Neutrophil (primary cell): ENCODE results near the gene GLT6D1.

Experiments used
- H3K27ac ChIP-seq: fragments of 200-600 bp; sonication (generic); 2 replicates; pipeline ENCODE4 v1.5.1; 2016; ENCODE audit warnings: mild to moderate bottlenecking, moderate library complexity
- H3K27me3 ChIP-seq: fragments of 200-600 bp; sonication (generic); 2 replicates; pipeline ENCODE4 v1.6.0; 2016; ENCODE audit warnings: mild to moderate bottlenecking
- H3K36me3 ChIP-seq: fragments of 200-600 bp; sonication (generic); 2 replicates; pipeline ENCODE4 v1.5.1; 2017
- H3K4me1 ChIP-seq, 2 experiments: fragments of 200-600 bp in 1 of 2; sonication (generic) in 1 of 2; 1 replicate in 1 of 2; 2 replicates in 1 of 2; pipeline versions ENCODE4 v1.5.1 to v1.6.1; 2013 to 2016; ENCODE audit warnings: low read depth in 1 of 2, low read length in 1 of 2, mild to moderate bottlenecking in 1 of 2, moderate library complexity in 1 of 2; ENCODE audit not compliant: control insufficient read depth in 1 of 2, insufficient read depth in 1 of 2
- H3K4me3 ChIP-seq, 2 experiments: fragments of 200-600 bp in 1 of 2; sonication (generic) in 1 of 2; 1 replicate in 1 of 2; 2 replicates in 1 of 2; pipeline ENCODE4 v1.5.1; 2013 to 2016; ENCODE audit warnings: low read depth in 1 of 2, low read length in 1 of 2, mild to moderate bottlenecking in 1 of 2, moderate library complexity in 1 of 2
- H3K9me3 ChIP-seq: fragments of 200-600 bp; sonication (generic); 2 replicates; pipeline ENCODE4 v1.5.1; 2016
- TF ChIP-seq, protein P1 (sequence below): fragments of 200-600 bp; sonication (generic); IDR thresholded peaks from 2 replicates; pipeline ENCODE4 v1.5.1; 2016; ENCODE audit warnings: antibody characterized with exemption

Gene GLT6D1

DNA sequence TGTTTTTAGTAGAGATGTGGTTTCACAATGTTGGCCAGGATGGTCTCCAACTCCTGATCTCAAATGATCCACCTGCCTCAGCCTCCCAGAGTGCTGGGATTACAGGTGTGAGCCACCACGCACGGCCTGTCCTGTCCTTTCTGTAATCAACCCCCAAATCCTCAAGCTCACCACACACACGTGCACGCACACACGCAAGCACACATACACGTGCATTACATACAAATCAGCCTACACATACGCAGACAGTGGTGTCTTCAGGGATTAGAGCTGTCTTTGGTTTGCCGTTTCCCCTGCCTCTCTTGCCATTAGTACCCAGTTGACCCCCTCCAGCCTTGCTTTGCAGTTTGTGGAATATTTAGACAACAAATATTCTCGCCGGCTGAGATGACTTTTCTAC, 6.5 kb downstream of the GLT6D1 start:
- H3K4me3 ChIP-seq: no peak overlapping the region
- H3K4me1 ChIP-seq: no peaks in the 10 kb centered on the region
- H3K36me3 ChIP-seq: no peaks in the 10 kb centered on the region
- TF ChIP-seq, protein P1, sequence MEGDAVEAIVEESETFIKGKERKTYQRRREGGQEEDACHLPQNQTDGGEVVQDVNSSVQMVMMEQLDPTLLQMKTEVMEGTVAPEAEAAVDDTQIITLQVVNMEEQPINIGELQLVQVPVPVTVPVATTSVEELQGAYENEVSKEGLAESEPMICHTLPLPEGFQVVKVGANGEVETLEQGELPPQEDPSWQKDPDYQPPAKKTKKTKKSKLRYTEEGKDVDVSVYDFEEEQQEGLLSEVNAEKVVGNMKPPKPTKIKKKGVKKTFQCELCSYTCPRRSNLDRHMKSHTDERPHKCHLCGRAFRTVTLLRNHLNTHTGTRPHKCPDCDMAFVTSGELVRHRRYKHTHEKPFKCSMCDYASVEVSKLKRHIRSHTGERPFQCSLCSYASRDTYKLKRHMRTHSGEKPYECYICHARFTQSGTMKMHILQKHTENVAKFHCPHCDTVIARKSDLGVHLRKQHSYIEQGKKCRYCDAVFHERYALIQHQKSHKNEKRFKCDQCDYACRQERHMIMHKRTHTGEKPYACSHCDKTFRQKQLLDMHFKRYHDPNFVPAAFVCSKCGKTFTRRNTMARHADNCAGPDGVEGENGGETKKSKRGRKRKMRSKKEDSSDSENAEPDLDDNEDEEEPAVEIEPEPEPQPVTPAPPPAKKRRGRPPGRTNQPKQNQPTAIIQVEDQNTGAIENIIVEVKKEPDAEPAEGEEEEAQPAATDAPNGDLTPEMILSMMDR: no peak
- peaks cover 7% of the 10 kb centered on the region for H3K27me3 ChIP-seq
- no peaks in the 10 kb centered on the region for H3K9me3 ChIP-seq
- H3K27ac ChIP-seq: no peak overlapping the region

DNA sequence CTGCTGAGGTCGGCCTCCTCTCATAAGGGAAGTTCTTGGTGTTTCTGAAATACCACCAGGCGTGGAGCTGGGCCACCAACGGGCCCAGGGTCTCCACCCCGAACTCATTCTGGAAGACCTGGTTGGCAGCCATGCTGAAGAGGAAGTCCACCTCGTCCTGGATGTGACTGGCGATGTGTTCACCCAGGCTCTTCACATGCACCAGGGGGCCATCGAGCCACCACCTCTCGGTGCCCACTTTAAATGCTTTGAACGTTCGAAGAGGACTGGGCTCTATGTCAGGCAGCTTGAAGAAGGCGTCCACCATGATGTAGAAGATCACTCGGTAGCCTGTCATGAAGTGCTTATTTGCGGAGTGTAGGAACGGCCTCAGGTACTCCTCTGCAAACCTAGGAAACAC, 15.1 kb downstream of the GLT6D1 start:
- no peaks in the 10 kb centered on the region for H3K4me1 ChIP-seq

DNA sequence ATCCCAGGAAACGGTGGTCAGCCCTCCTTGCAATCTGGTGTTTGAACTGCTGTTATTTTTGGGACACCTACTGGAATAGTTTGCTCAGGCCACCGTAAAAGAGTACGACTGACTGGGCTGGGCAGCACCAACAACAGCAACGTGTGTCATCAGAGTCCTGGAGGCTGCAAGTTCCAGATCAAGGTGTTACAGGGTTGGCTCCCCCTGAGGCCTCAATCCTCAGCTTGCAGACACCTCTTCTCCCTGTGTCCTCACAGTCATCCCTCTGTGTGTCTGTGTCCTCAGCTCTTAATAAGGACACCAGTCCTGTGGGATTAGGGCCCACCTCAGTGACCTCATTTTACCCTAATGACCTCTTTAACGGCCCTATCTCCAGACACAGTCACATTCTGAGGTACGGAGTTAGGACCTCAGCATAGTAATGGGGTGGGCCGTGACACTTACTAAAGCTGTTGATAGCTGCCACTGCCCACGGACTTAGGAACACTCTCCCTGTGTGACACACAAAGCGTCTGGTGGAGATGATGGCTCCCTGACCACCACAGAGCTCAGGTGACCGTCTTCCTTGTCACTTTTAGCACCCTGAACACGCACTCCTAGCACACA, 16.8 kb downstream of the GLT6D1 start:
- no peak overlapping the region for H3K4me3 ChIP-seq
- H3K4me1 ChIP-seq: no peaks in the 10 kb centered on the region
- TF ChIP-seq, protein P1: no peak
- no peaks in the 10 kb centered on the region for H3K36me3 ChIP-seq
- no peak overlapping the region for H3K27ac ChIP-seq
- H3K27me3 ChIP-seq: no peaks in the 10 kb centered on the region
- H3K9me3 ChIP-seq: no peaks in the 10 kb centered on the region

More for the DNA sequence above, 15.1 kb downstream of the GLT6D1 start:
- no peak overlapping the region for H3K27ac ChIP-seq
- TF ChIP-seq, protein P1: no peak
- no peaks in the 10 kb centered on the region for H3K27me3 ChIP-seq
- H3K4me3 ChIP-seq: no peak overlapping the region
- no peaks in the 10 kb centered on the region for H3K9me3 ChIP-seq
- H3K36me3 ChIP-seq: no peaks in the 10 kb centered on the region

DNA sequence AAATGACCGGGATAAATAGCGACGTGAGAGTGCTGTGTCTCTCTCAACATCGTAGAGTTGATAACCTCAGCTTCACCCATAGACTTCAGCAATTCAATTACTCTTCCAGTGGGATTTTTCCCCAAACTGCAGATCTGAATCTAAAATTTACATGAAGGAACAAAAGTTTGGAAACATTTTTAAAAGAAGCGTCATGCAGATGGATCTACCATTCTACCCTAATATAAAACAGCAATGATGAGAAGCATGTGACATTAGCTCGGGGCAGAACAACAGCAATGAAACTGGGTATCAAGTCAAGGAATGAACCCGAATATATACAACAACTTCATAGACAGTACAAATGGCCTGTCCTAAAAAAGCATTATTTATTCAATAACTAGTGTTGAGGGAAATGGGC, 18.8 kb downstream of the GLT6D1 start:
- Histone ChIP-seq H3K36me3 (no peaks in the 10 kb centered on the region), H3K27ac (no peak overlapping the region), H3K27me3 (no peaks in the 10 kb centered on the region), H3K4me3 (no peak overlapping the region), H3K9me3 (no peaks in the 10 kb centered on the region), H3K4me1 (no peaks in the 10 kb centered on the region)
- TF ChIP-seq, protein P1: no peak

DNA sequence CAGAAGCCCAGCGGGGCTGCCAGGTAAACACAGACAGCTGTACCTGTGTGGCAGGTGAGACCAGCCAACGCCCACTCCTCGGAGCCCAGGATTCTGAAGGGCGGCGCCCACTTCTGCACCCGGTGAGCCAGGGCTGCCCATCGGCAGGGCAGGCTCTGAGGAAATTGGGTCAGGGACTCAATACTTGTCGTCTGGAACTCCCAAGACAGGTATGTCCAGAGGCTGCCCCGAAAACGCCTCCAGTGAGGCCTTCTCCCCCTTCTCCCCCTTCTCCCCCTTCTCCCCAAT, 19.8 kb downstream of the GLT6D1 start:
- Histone ChIP-seq H3K9me3 (no peaks in the 10 kb centered on the region), H3K27ac (no peak overlapping the region), H3K27me3 (no peaks in the 10 kb centered on the region), H3K4me1 (no peaks in the 10 kb centered on the region), H3K36me3 (no peaks in the 10 kb centered on the region), H3K4me3 (no peak overlapping the region)
- TF ChIP-seq, protein P1: no peak
